A673 (cell line): Measurements from ENCODE around the gene PRKCA. TPM values are rescaled to one million over a fixed set of nuclear protein-coding genes. Genes with fewer than 3 reads are reported as not detected.

ENCODE experiments used
- BruUV-seq: library from RNA; stranded (reverse); fragments of 400-500 nt; replicated peaks from 2 replicates; lab custom pipeline; 2021; lab: Mats Ljungman, UMichigan
- CTCF ChIA-PET: fragments of 300-600 bp; sonication (Branson Sonifier 250); formaldehyde crosslinking; loops from one replicate; lab custom pipeline; 2022; ENCODE audit warnings: antibody characterized with exemption; lab: Charles Lee
- POLR2A ChIA-PET: fragments of 300-600 bp; sonication (Branson Sonifier 250); formaldehyde crosslinking; loops from one replicate; lab custom pipeline; 2022; ENCODE audit warnings: antibody characterized with exemption; ENCODE audit not compliant: low non-redundant PET; lab: Charles Lee
- DNase-seq: peaks from one replicate; pipeline ENCODE4 v3.0.0-alpha.2; 2015; ENCODE audit warnings: low spot score
- H3K27ac ChIP-seq: fragments of 200-600 bp; sonication (generic); 2 replicates; pipeline ENCODE4 v1.5.1; 2016; ENCODE audit warnings: mixed run types, low read depth, mild to moderate bottlenecking, mixed read lengths, antibody characterized with exemption, low read length; ENCODE audit not compliant: poor library complexity, severe bottlenecking
- H3K27me3 ChIP-seq: fragments of 200-600 bp; sonication (generic); replicated peaks from 2 replicates; pipeline ENCODE4 v1.6.1; 2017; ENCODE audit warnings: mixed run types, low read depth, mild to moderate bottlenecking, mixed read lengths, antibody characterized with exemption, low read length; ENCODE audit not compliant: insufficient read depth, poor library complexity
- H3K36me3 ChIP-seq: fragments of 200-600 bp; sonication (generic); 2 replicates; pipeline ENCODE4 v1.6.1; 2016; ENCODE audit warnings: mixed run types, mild to moderate bottlenecking, mixed read lengths, antibody characterized with exemption, low read length; ENCODE audit not compliant: insufficient read depth, poor library complexity, severe bottlenecking
- H3K4me1 ChIP-seq: fragments of 200-600 bp; sonication (generic); 2 replicates; pipeline ENCODE4 v1.6.1; 2017; ENCODE audit warnings: mixed run types, mild to moderate bottlenecking, mixed read lengths, antibody characterized with exemption, low read length; ENCODE audit not compliant: insufficient read depth, poor library complexity, severe bottlenecking
- H3K4me3 ChIP-seq: fragments of 200-600 bp; sonication (generic); 2 replicates; pipeline ENCODE4 v1.5.1; 2016; ENCODE audit warnings: low read depth, mixed run types, mild to moderate bottlenecking, mixed read lengths, low read length; ENCODE audit not compliant: poor library complexity, severe bottlenecking
- H3K9me3 ChIP-seq: fragments of 200-600 bp; sonication (generic); 2 replicates; pipeline ENCODE4 v1.6.1; 2016; ENCODE audit warnings: mixed run types, low read depth, mild to moderate bottlenecking, mixed read lengths, antibody characterized with exemption, low read length; ENCODE audit not compliant: poor library complexity, severe bottlenecking
- CTCF ChIP-seq: fragments of 300-800, 200-600 bp; sonication (generic); conservative IDR thresholded peaks from 2 replicates; pipeline ENCODE4 v1.5.1; 2017; ENCODE audit warnings: low read depth, mild to moderate bottlenecking, antibody characterized with exemption, low read length, moderate library complexity, mixed read lengths
- EZH2 ChIP-seq: fragments of 200-600 bp; sonication (generic); IDR thresholded peaks from 2 replicates; pipeline ENCODE4 v1.6.1; 2017; ENCODE audit warnings: borderline replicate concordance, low read depth, mild to moderate bottlenecking, mixed read lengths, antibody characterized with exemption, low read length; ENCODE audit not compliant: poor library complexity, severe bottlenecking
- intact Hi-C: fragments of 100-400 bp; cut with micrococcal nuclease; formaldehyde crosslinking; loops from one replicate; pipeline ENCODE4 v1.10.0; 2022; ENCODE audit not compliant: unreplicated experiment
- total RNA-seq: library from RNA; stranded (reverse); gene quantifications from 2 replicates; pipeline ENCODE4 v1.2.3, GENCODE V29; 2021

PRKCA gene
- total RNA-seq, 1 experiment from 2014 or later, result 16.3 TPM

GRCh38 chr17:66338937-66339336 is 36.5 kb downstream of the PRKCA start:
- H3K36me3 ChIP-seq, result no peaks in the 10 kb centered on the region
- intact Hi-C loops, result no loop called here
- CTCF ChIA-PET, result no interaction called here
- peaks cover 21% of the 10 kb centered on the region for H3K4me1 ChIP-seq
- no peak overlapping the region for H3K27ac ChIP-seq
- no peak for TF ChIP-seq EZH2
- TF ChIP-seq CTCF, result no peak
- no peaks in the 10 kb centered on the region for H3K9me3 ChIP-seq
- H3K4me3 ChIP-seq, result no peak overlapping the region
- POLR2A ChIA-PET, result no interaction called here
- no peaks in the 10 kb centered on the region for H3K27me3 ChIP-seq
- no TSS peak for BruUV-seq
- no peak for DNase-seq

DNA sequence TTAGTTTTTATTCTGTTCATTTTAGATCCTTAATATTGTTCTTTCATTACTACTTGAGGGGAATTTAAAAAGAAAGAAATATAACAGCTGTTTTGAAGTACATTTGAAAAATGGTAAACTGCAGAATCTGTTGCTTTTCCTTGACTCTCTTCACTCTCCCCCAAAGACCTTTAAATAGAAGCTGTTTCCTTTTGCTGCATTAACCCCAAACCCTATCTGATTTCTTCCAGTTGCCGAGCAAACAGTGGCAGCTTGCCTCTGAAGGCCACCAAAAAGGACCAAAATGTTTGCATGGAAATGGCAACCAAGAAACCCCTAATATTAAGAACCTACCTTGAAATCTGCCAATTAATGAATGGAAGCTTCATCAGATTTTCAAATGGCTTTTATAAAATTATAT is 37.1 kb downstream of the PRKCA start:
- POLR2A ChIA-PET, result no interaction called here
- Histone ChIP-seq H3K36me3 (no peaks in the 10 kb centered on the region), H3K9me3 (no peaks in the 10 kb centered on the region), H3K27ac (no peak overlapping the region), H3K27me3 (no peaks in the 10 kb centered on the region), H3K4me1 (peaks cover 26% of the 10 kb centered on the region), H3K4me3 (no peak overlapping the region)
- TF ChIP-seq EZH2 (no peak), CTCF (no peak)
- BruUV-seq, result no TSS peak
- CTCF ChIA-PET, result no interaction called here
- no peak for DNase-seq
- intact Hi-C loops, result no loop called here

- H3K36me3 ChIP-seq, result no peaks in the 10 kb centered on the region
- intact Hi-C loops, result no loop called here
- no peak for DNase-seq
- ChIA-PET POLR2A (no interaction called here), CTCF (no interaction called here)
- H3K4me3 ChIP-seq, result no peak overlapping the region
- H3K4me1 ChIP-seq, result peaks cover 37% of the 10 kb centered on the region
- no peaks in the 10 kb centered on the region for H3K9me3 ChIP-seq
- TF ChIP-seq EZH2 (no peak), CTCF (no peak)
- H3K27me3 ChIP-seq, result no peaks in the 10 kb centered on the region
- H3K27ac ChIP-seq, result no peak overlapping the region
- BruUV-seq, result no TSS peak
Observed at GRCh38 chr17:66340720-66341119, 38.3 kb downstream of the PRKCA start.
